Fibroblast of skin of left quadriceps (primary cell): ENCODE measurements around the gene IL36RN.
"Not testable (repeated sequence)": the region's sequence is repeated elsewhere in the genome, so short reads cannot be mapped to it uniquely, and the experiment has no call there.

Experiments used
- DNase-seq, 2 experiments: peaks; one replicate each; pipeline ENCODE4 v3.0.0-alpha.2; 2013; ENCODE audit warnings: low read depth in 2 of 2

Gene IL36RN

GRCh38 chr2:113075030-113075429, 16.0 kb downstream of the IL36RN start:
- DNase-seq: no peak

- no peak for DNase-seq
Measured at GRCh38 chr2:113075600-113075999, 16.6 kb downstream of the IL36RN start.

GRCh38 chr2:113076954-113077669, 18.1 kb downstream of the IL36RN start:
- DNase-seq: no peak

GRCh38 chr2:113077921-113078320, 18.9 kb downstream of the IL36RN start:
- DNase-seq: no peak

GRCh38 chr2:113078350-113078839, 19.4 kb downstream of the IL36RN start:
- DNase-seq: no peak

- DNase-seq: no peak
Measured at GRCh38 chr2:113079131-113079530, 20.1 kb downstream of the IL36RN start.

GRCh38 chr2:113080134-113080533, 21.1 kb downstream of the IL36RN start:
- DNase-seq: no peak

GRCh38 chr2:113081488-113082210, 22.7 kb downstream of the IL36RN start:
- DNase-seq: no peak

GRCh38 chr2:113083296-113083695, 24.3 kb downstream of the IL36RN start:
- DNase-seq: no peak

- no peak for DNase-seq
Measured at GRCh38 chr2:113084249-113085000, 25.4 kb downstream of the IL36RN start.

GRCh38 chr2:113085542-113085941, 26.5 kb downstream of the IL36RN start:
- DNase-seq: no peak

- DNase-seq: no peak
Measured at GRCh38 chr2:113088213-113088992, 29.4 kb downstream of the IL36RN start.

- DNase-seq: no peak
Measured at GRCh38 chr2:113089916-113090315, 30.9 kb downstream of the IL36RN start.

GRCh38 chr2:113091231-113091896, 32.4 kb downstream of the IL36RN start:
- DNase-seq: no peak

- no peak for DNase-seq
Measured at GRCh38 chr2:113092864-113093612, 34.0 kb downstream of the IL36RN start.

GRCh38 chr2:113093613-113093977, 34.6 kb downstream of the IL36RN start:
- DNase-seq: no peak

GRCh38 chr2:113096306-113096705, 37.3 kb downstream of the IL36RN start:
- DNase-seq: not testable (repeated sequence)

- not testable (repeated sequence) for DNase-seq
Measured at GRCh38 chr2:113096842-113097618, 38.0 kb downstream of the IL36RN start.

- DNase-seq: no peak
Measured at GRCh38 chr2:113098041-113098440, 39.0 kb downstream of the IL36RN start.

GRCh38 chr2:113098532-113098931, 39.5 kb downstream of the IL36RN start:
- no peak for DNase-seq
